ENCODE measurements around the gene PLEKHM2. TPM values are rescaled to one million over a fixed set of nuclear protein-coding genes. Genes with fewer than 3 reads are reported as not detected.
"Not testable (repeated sequence)": the region's sequence is repeated elsewhere in the genome, so short reads cannot be mapped to it uniquely, and the experiment has no call there.

PLEKHM2 gene
- total RNA-seq, 1 experiment from 2014 or later: 46.1 TPM

- in situ Hi-C loops (cut with HindIII; ENCODE audit: low sequenced_read_pairs): no loop called here
- peak; percentile 91 for DNase-seq (ENCODE audit: low spot score)
Observed at GRCh38 chr1:15693371-15693770, 9.3 kb downstream of the PLEKHM2 start.

GRCh38 chr1:15696956-15697521 lies 12.9 kb downstream of the PLEKHM2 start:
- DNase-seq (ENCODE audit: low spot score): peak; percentile 46
- in situ Hi-C loops (cut with HindIII; ENCODE audit: low sequenced_read_pairs): no loop called here

- DNase-seq (ENCODE audit: low spot score): no peak
- in situ Hi-C loops (cut with HindIII; ENCODE audit: low sequenced_read_pairs): no loop called here
Observed at GRCh38 chr1:15698201-15698600, 14.1 kb downstream of the PLEKHM2 start.

GRCh38 chr1:15699321-15699720 lies 15.2 kb downstream of the PLEKHM2 start:
- DNase-seq (ENCODE audit: low spot score); in situ Hi-C loops (cut with HindIII; ENCODE audit: low sequenced_read_pairs): not testable (repeated sequence)

GRCh38 chr1:15700508-15700907 lies 16.4 kb downstream of the PLEKHM2 start:
- in situ Hi-C loops (cut with HindIII; ENCODE audit: low sequenced_read_pairs): no loop called here

GRCh38 chr1:15701784-15702183 lies 17.7 kb downstream of the PLEKHM2 start:
- DNase-seq (ENCODE audit: low spot score): no peak
- in situ Hi-C loops (cut with HindIII; ENCODE audit: low sequenced_read_pairs): no loop called here

More at GRCh38 chr1:15700508-15700907, 16.4 kb downstream of the PLEKHM2 start:
- DNase-seq (ENCODE audit: low spot score): no peak

GRCh38 chr1:15702722-15703550 lies 18.8 kb downstream of the PLEKHM2 start:
- in situ Hi-C loops (cut with HindIII; ENCODE audit: low sequenced_read_pairs): no loop called here
- peak; percentile 28 for DNase-seq (ENCODE audit: low spot score)

GRCh38 chr1:15703562-15703961 lies 19.4 kb downstream of the PLEKHM2 start:
- in situ Hi-C loops (cut with HindIII; ENCODE audit: low sequenced_read_pairs): no loop called here
- peak; percentile 51 for DNase-seq (ENCODE audit: low spot score)

GRCh38 chr1:15704526-15705183 lies 20.5 kb downstream of the PLEKHM2 start:
- in situ Hi-C loops (cut with HindIII; ENCODE audit: low sequenced_read_pairs): no loop called here
- no peak for DNase-seq (ENCODE audit: low spot score)

GRCh38 chr1:15705184-15705566 lies 21.1 kb downstream of the PLEKHM2 start:
- in situ Hi-C loops (cut with HindIII; ENCODE audit: low sequenced_read_pairs): no loop called here

GRCh38 chr1:15706751-15707150 lies 22.6 kb downstream of the PLEKHM2 start:
- in situ Hi-C loops (cut with HindIII; ENCODE audit: low sequenced_read_pairs): no loop called here
- no peak for DNase-seq (ENCODE audit: low spot score)

More at GRCh38 chr1:15705184-15705566, 21.1 kb downstream of the PLEKHM2 start:
- DNase-seq (ENCODE audit: low spot score): peak; percentile 52

GRCh38 chr1:15707239-15707925 lies 23.3 kb downstream of the PLEKHM2 start:
- DNase-seq (ENCODE audit: low spot score): no peak
- in situ Hi-C loops (cut with HindIII; ENCODE audit: low sequenced_read_pairs): no loop called here

- in situ Hi-C loops (cut with HindIII; ENCODE audit: low sequenced_read_pairs): no loop called here
Observed at GRCh38 chr1:15708486-15709137, 24.5 kb downstream of the PLEKHM2 start.

GRCh38 chr1:15709226-15709625 lies 25.1 kb downstream of the PLEKHM2 start:
- in situ Hi-C loops (cut with HindIII; ENCODE audit: low sequenced_read_pairs): no loop called here
- DNase-seq (ENCODE audit: low spot score): no peak

More at GRCh38 chr1:15708486-15709137, 24.5 kb downstream of the PLEKHM2 start:
- DNase-seq (ENCODE audit: low spot score): no peak

- in situ Hi-C loops (cut with HindIII; ENCODE audit: low sequenced_read_pairs): no loop called here
- peak; percentile 76 for DNase-seq (ENCODE audit: low spot score)
Observed at GRCh38 chr1:15712168-15712567, 28.0 kb downstream of the PLEKHM2 start.

GRCh38 chr1:15714406-15715136 lies 30.5 kb downstream of the PLEKHM2 start:
- peak; percentile 83 for DNase-seq (ENCODE audit: low spot score)
- in situ Hi-C loops (cut with HindIII; ENCODE audit: low sequenced_read_pairs): no loop called here

- no peak for DNase-seq (ENCODE audit: low spot score)
- in situ Hi-C loops (cut with HindIII; ENCODE audit: low sequenced_read_pairs): no loop called here
Observed at GRCh38 chr1:15717418-15718125, 33.5 kb downstream of the PLEKHM2 start.

- in situ Hi-C loops (cut with HindIII; ENCODE audit: low sequenced_read_pairs): no loop called here
- no peak for DNase-seq (ENCODE audit: low spot score)
Observed at GRCh38 chr1:15718199-15718601, 34.1 kb downstream of the PLEKHM2 start.

All from G401 (cell line).